OCI-LY7 (cell line): ENCODE results near the gene TSPO. TPM values are rescaled to one million over a fixed set of nuclear protein-coding genes. Genes with fewer than 3 reads are reported as not detected.

ENCODE experiments used
- BruUV-seq: library from RNA; stranded (reverse); fragments of 400-500 nt; replicated peaks from 2 replicates; lab custom pipeline; 2021; lab: Mats Ljungman, UMichigan
- CTCF ChIA-PET: fragments of 300-600 bp; sonication (Branson Sonifier 250); formaldehyde crosslinking; loops from one replicate; lab custom pipeline; 2022; ENCODE audit warnings: antibody characterized with exemption; ENCODE audit not compliant: unreplicated experiment; lab: Charles Lee
- POLR2A ChIA-PET: fragments of 300-600 bp; sonication (Branson Sonifier 250); formaldehyde crosslinking; loops from one replicate; lab custom pipeline; 2022; ENCODE audit warnings: antibody characterized with exemption; lab: Charles Lee
- DNase-seq: peaks from one replicate; pipeline ENCODE4 v3.0.0-alpha.2; 2015; ENCODE audit warnings: low spot score
- H2AFZ ChIP-seq: fragments of 200-600 bp; sonication (generic), shearing (Covaris generic); 2 replicates; pipeline ENCODE4 v1.6.1; 2014; ENCODE audit warnings: mild to moderate bottlenecking, antibody characterized with exemption, low read length, moderate library complexity
- H3K27ac ChIP-seq: fragments of 200-600 bp; sonication (generic); 2 replicates; pipeline ENCODE4 v1.5.1; 2014; ENCODE audit warnings: mixed run types, low read depth, mild to moderate bottlenecking, moderate library complexity, low read length, inconsistent platforms; ENCODE audit not compliant: poor library complexity, severe bottlenecking
- H3K36me3 ChIP-seq: fragments of 200-600 bp; sonication (generic); 2 replicates; pipeline ENCODE4 v1.6.1; 2014; ENCODE audit warnings: mild to moderate bottlenecking, antibody characterized with exemption, low read length, moderate library complexity, mixed read lengths; ENCODE audit not compliant: insufficient read depth
- H3K4me1 ChIP-seq: fragments of 200-600 bp; sonication (generic); 2 replicates; pipeline ENCODE4 v1.5.1; 2014; ENCODE audit warnings: mild to moderate bottlenecking, low read length; ENCODE audit not compliant: insufficient read depth, poor library complexity, severe bottlenecking
- H3K4me2 ChIP-seq: fragments of 200-600 bp; sonication (generic); 2 replicates; pipeline ENCODE4 v1.6.1; 2014; ENCODE audit warnings: mild to moderate bottlenecking, low read length
- H3K4me3 ChIP-seq: fragments of 200-600 bp; sonication (generic); 2 replicates; pipeline ENCODE4 v1.5.1; 2014; ENCODE audit warnings: mild to moderate bottlenecking, low read depth, low read length; ENCODE audit not compliant: poor library complexity, severe bottlenecking
- H3K79me2 ChIP-seq: fragments of 200-600 bp; sonication (generic); 2 replicates; pipeline ENCODE4 v1.6.1; 2016; ENCODE audit warnings: low read depth, mild to moderate bottlenecking, low read length, moderate library complexity, mixed read lengths; ENCODE audit not compliant: insufficient read depth
- H3K9me2 ChIP-seq: fragments of 200-600 bp; sonication (generic); 2 replicates; pipeline ENCODE4 v1.6.1; 2016; ENCODE audit warnings: mild to moderate bottlenecking, low read length, mixed read lengths; ENCODE audit not compliant: insufficient read depth
- H3K9me3 ChIP-seq: fragments of 200-600 bp; sonication (generic); 2 replicates; pipeline ENCODE4 v1.6.1; 2014; ENCODE audit warnings: mild to moderate bottlenecking, mixed run types, low read length, mixed read lengths
- H4K20me1 ChIP-seq: fragments of 200-600 bp; sonication (generic); 2 replicates; pipeline ENCODE4 v1.6.1; 2014; ENCODE audit warnings: mild to moderate bottlenecking, antibody characterized with exemption, low read length, moderate library complexity, mixed read lengths; ENCODE audit not compliant: insufficient read depth
- CTCF ChIP-seq: fragments of 200-600 bp; sonication (generic); conservative IDR thresholded peaks from 2 replicates; pipeline ENCODE4 v1.5.1; 2014; ENCODE audit warnings: mild to moderate bottlenecking, antibody characterized with exemption, low read length, moderate library complexity, mixed read lengths
- EZH2phosphoT487 ChIP-seq: fragments of 200-600 bp; sonication (generic); IDR thresholded peaks from 2 replicates; pipeline ENCODE4 v1.6.1; 2018; ENCODE audit warnings: low read depth, borderline replicate concordance, mild to moderate bottlenecking, mixed run types, antibody characterized with exemption, low read length, moderate library complexity, mixed read lengths
- intact Hi-C: fragments of 100-400 bp; cut with micrococcal nuclease; formaldehyde crosslinking; loops from one replicate; pipeline ENCODE4 v1.10.0; 2022; ENCODE audit not compliant: unreplicated experiment
- total RNA-seq, 2 experiments: library from RNA; depleted of rRNA in 1 of 2; stranded (reverse); fragments of >200 nt in 1 of 2; shearing (Covaris generic) in 1 of 2; gene quantifications; 2 replicates each; pipeline ENCODE4 v1.2.3, GENCODE V29; 2014 to 2022

Gene TSPO
- total RNA-seq, 2 experiments from 2014 or later: 47.1 to 69.9 TPM

GRCh38 chr22:43157874-43158546, 6.7 kb downstream of the TSPO start:
- no peaks in the 10 kb centered on the region for H4K20me1 ChIP-seq
- H3K9me3 ChIP-seq: no peaks in the 10 kb centered on the region
- no peak for DNase-seq
- no peak overlapping the region for H2AFZ ChIP-seq
- H3K79me2 ChIP-seq: no peaks in the 10 kb centered on the region
- no TSS peak for BruUV-seq
- no peaks in the 10 kb centered on the region for H3K36me3 ChIP-seq
- intact Hi-C loops: no loop called here
- H3K4me2 ChIP-seq: no peak overlapping the region
- peaks cover 1% of the 10 kb centered on the region for H3K4me1 ChIP-seq
- CTCF ChIA-PET: interaction anchor here (0.6 kb wide), 1 partner anchor 66 kb away, joined by 5 read pairs; no protein-coding TSS in a partner anchor
- POLR2A ChIA-PET: no interaction called here
- H3K27ac ChIP-seq: no peak overlapping the region
- H3K4me3 ChIP-seq: no peak overlapping the region
- H3K9me2 ChIP-seq: no peaks in the 10 kb centered on the region
- TF ChIP-seq CTCF: no peak
- no peak for TF ChIP-seq EZH2phosphoT487

GRCh38 chr22:43158778-43159483, 7.6 kb downstream of the TSPO start:
- H3K4me1 ChIP-seq: no peaks in the 10 kb centered on the region
- H3K36me3 ChIP-seq: no peaks in the 10 kb centered on the region
- ChIA-PET CTCF (interaction anchor here (0.6 kb wide), 1 partner anchor 67 kb away, joined by 5 read pairs; no protein-coding TSS in a partner anchor), POLR2A (no interaction called here)
- H3K4me3 ChIP-seq: no peak overlapping the region
- TF ChIP-seq CTCF: no peak
- TF ChIP-seq EZH2phosphoT487: no peak
- DNase-seq: no peak
- no TSS peak for BruUV-seq
- H3K27ac ChIP-seq: no peak overlapping the region
- H2AFZ ChIP-seq: no peak overlapping the region
- H3K9me2 ChIP-seq: no peaks in the 10 kb centered on the region
- H3K79me2 ChIP-seq: no peaks in the 10 kb centered on the region
- H3K9me3 ChIP-seq: no peaks in the 10 kb centered on the region
- H3K4me2 ChIP-seq: no peak overlapping the region
- no peaks in the 10 kb centered on the region for H4K20me1 ChIP-seq
- intact Hi-C loops: no loop called here
